ENCODE results near the gene WNT2B. TPM values are rescaled to one million over a fixed set of nuclear protein-coding genes. Genes with fewer than 3 reads are reported as not detected.

Gene WNT2B
- total RNA-seq, 6 experiments from 2014 or later, result 0.20 to 0.68 (median 0.37) TPM

DNA sequence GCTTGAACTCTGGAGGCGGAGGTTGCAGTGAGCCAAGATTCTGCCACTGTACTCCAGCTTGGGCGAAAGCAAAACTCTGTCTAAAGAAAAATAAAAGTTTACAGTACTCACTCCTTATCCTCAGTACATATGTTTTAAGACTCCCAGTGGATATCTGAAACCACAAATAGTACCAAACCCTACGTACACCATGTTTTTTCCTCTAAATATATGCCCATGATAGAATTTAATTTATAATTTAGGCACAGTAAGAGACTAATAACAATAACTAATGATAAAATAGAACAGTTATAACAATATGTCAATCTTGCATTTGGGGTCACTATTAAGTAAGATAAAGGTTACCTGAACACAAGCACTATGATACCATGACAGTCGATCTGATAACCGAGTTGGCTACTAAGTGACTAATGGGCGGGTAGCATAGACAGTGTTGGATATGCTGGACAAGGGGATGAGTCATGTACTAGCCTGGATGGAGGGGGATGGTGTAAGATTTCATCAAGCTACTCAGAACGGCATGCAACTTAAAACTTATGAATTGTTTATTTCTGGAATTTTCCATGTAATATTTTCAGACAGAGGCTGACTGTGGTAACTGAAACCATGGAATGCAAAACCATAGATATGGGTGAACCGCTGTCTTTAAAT, 66.5 kb downstream of the WNT2B start:
- no peaks in the 10 kb centered on the region for H3K4me1 ChIP-seq
- no peak for DNase-seq
- H3K27ac ChIP-seq, result no peak overlapping the region
- H3K36me3 ChIP-seq, result peaks cover 0 to 6% (median 0%) of the 10 kb centered on the region in 4 donors
- H3K27me3 ChIP-seq, result no peaks in the 10 kb centered on the region
- peak in 1 of 4 donors; percentile 19 for ATAC-seq
- H3K9me3 ChIP-seq, result no peaks in the 10 kb centered on the region
- intact Hi-C loops (cut with DNase I), result no loop called here
- no peak overlapping the region for H3K4me3 ChIP-seq
- TF ChIP-seq POLR2A (IDR thresholded peaks at IDR 0.05), result no peak
- TF ChIP-seq, protein P1, sequence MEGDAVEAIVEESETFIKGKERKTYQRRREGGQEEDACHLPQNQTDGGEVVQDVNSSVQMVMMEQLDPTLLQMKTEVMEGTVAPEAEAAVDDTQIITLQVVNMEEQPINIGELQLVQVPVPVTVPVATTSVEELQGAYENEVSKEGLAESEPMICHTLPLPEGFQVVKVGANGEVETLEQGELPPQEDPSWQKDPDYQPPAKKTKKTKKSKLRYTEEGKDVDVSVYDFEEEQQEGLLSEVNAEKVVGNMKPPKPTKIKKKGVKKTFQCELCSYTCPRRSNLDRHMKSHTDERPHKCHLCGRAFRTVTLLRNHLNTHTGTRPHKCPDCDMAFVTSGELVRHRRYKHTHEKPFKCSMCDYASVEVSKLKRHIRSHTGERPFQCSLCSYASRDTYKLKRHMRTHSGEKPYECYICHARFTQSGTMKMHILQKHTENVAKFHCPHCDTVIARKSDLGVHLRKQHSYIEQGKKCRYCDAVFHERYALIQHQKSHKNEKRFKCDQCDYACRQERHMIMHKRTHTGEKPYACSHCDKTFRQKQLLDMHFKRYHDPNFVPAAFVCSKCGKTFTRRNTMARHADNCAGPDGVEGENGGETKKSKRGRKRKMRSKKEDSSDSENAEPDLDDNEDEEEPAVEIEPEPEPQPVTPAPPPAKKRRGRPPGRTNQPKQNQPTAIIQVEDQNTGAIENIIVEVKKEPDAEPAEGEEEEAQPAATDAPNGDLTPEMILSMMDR (IDR thresholded peaks at IDR 0.05), result no peak
- WGBS (ENCODE audit: insufficient coverage, low coverage, low lambda C conversion rate, missing lambda C conversion rate), result 91% methylated on average over 8 of the region's 8 CpGs

DNA sequence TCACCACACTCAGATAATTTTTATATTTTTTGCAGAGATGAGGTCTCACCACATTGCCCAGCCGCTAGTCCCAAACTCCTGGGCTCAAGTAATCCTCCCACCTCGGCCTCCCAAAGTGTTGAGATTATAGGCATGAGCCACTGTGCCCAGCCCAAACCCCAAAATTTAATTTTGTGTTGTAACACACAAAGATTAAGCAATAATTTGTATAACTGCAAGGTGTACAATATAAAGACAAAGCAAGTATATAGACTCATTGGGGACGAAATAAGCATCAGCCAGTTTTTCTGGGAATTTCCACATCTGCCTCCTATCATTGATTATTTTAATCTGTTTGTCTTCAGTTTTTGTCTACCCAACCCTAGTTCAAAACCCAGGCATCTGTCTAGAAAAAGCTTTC, 67.5 kb downstream of the WNT2B start:
- no peaks in the 10 kb centered on the region for H3K9me3 ChIP-seq
- TF ChIP-seq, protein P1 (IDR thresholded peaks at IDR 0.05), result no peak
- no peak for TF ChIP-seq POLR2A (IDR thresholded peaks at IDR 0.05)
- peaks cover 0 to 6% (median 0%) of the 10 kb centered on the region in 4 donors for H3K36me3 ChIP-seq

More for the DNA sequence above, 67.5 kb downstream of the WNT2B start:
- no peak overlapping the region for H3K4me3 ChIP-seq
- no peak for DNase-seq
- WGBS (ENCODE audit: insufficient coverage, low coverage, low lambda C conversion rate, missing lambda C conversion rate), result 96% methylated on average over 3 of the region's 3 CpGs
- intact Hi-C loops (cut with DNase I), result no loop called here
- no peaks in the 10 kb centered on the region for H3K27me3 ChIP-seq
- ATAC-seq, result no peak
- no peaks in the 10 kb centered on the region for H3K4me1 ChIP-seq
- no peak overlapping the region for H3K27ac ChIP-seq

Small RNAs within 50 kb of the gene (microRNA-seq; reads per million reads assigned to microRNA genes)
- gene MIR4256, result 0 reads per million in 2 donors

Other genes starting within 250 kb of the WNT2B start
- gene CTTNBP2NL, start 112.8 kb upstream of the WNT2B start, total RNA-seq, result 1 to 10 TPM; 3.5 to 8.1 (median 4.8) TPM
- 10 to 100 TPM in 2 of 6 experiments, 1 to 10 TPM in 4; 7.4 to 12.7 (median 8.6) TPM for gene ST7L, start 110.2 kb downstream of the WNT2B start, total RNA-seq
- gene CAPZA1, start 110.9 kb downstream of the WNT2B start, total RNA-seq, result 10 to 100 TPM; 34.8 to 85.8 (median 54.7) TPM
- 10 to 100 TPM; 32.3 to 55.8 (median 46.2) TPM for gene MOV10, start 165.7 kb downstream of the WNT2B start, total RNA-seq
- gene RHOC, start 198.2 kb downstream of the WNT2B start, total RNA-seq, result 100 to 1,000 TPM in 3 of 6 experiments, 10 to 100 TPM in 3; 47.9 to 207 (median 107) TPM
- gene PPM1J, start 206.4 kb downstream of the WNT2B start, total RNA-seq, result 1 to 10 TPM in 1 of 6 experiments, under 1 TPM in 5; 0.15 to 1.2 (median 0.40) TPM